Measurements from ENCODE around the gene BHLHE40. TPM values are rescaled to one million over a fixed set of nuclear protein-coding genes. Genes with fewer than 3 reads are reported as not detected.

Gene BHLHE40
- polyA plus RNA-seq, 2 of the 4 experiments (the other 2 are of a cell fraction) = 102 to 160 TPM

- H3K27ac ChIP-seq = peak overlapping the region in 1 of 2 experiments; percentile 61; a peak in 3 of 6 replicates
- no peak for FAIRE-seq
- no peak overlapping the region for H3K4me3 ChIP-seq
- no peaks in the 10 kb centered on the region for H3K9me3 ChIP-seq
- no peak for DNase-seq (ENCODE audit: low read depth in 1 of 2, low spot score in 1 of 2)
- 75% methylated on average over 16 of the region's 16 CpGs for WGBS (ENCODE audit: missing lambda C conversion rate)
- ChIA-PET CTCF (interaction anchor here (1.3 to 2.0 kb wide), 2 partner anchors 9 to 16 kb away, joined by 4 to 8 read pairs; no protein-coding TSS in a partner anchor), POLR2A (no interaction called here)
- no peak for ATAC-seq
- H3K4me1 ChIP-seq = peaks cover 19% of the 10 kb centered on the region; the same call in 2 of the 3 replicates
- TF ChIP-seq FOXS1 (CRISPR knock-in tag; IDR thresholded peaks at IDR 0.05) (no peak), EHF (CRISPR knock-in tag; IDR thresholded peaks at IDR 0.05) (no peak), RNF2 (IDR thresholded peaks at IDR 0.05; ENCODE audit: borderline replicate concordance, low read depth) (no peak), ZSCAN20 (CRISPR knock-in tag; IDR thresholded peaks at IDR 0.05) (no peak), SMC3 (IDR thresholded peaks at IDR 0.05) (no peak)
- H3K4me2 ChIP-seq = no peak overlapping the region
Observed at GRCh38 chr3:5002174-5002870, 23.1 kb downstream of the BHLHE40 start.

DNA sequence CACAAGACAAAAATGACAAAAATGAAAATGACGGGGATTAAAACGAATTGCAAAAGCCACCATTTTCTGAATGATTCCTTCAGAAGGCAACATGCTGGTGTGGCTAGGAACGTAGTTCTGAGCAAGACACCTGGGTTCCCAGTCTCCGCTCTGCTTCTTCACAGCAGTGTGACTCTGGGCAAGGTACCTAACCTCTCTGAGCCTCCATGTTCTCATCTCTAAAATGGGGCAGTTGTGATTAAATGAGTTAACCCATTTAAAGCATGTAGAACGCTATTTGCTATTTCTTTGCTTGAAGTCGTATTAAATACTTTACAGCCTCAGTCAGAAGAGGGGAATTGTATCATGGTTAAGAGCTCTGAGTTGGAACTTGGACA, 23.6 kb downstream of the BHLHE40 start:
- 93% methylated on average over 6 of the region's 6 CpGs for WGBS (ENCODE audit: missing lambda C conversion rate)
- FAIRE-seq = no peak
- DNase-seq (ENCODE audit: low read depth in 1 of 2, low spot score in 1 of 2) = no peak
- TF ChIP-seq KDM1A (IDR thresholded peaks at IDR 0.05; ENCODE audit: low read depth) (peak; percentile 60; the same call in 1 of the 2 replicates), RCOR1 (IDR thresholded peaks at IDR 0.05; ENCODE audit: low read depth, low read length) (no peak)
- no peak for ATAC-seq
- no peak overlapping the region for H3K4me2 ChIP-seq
- H3K9me3 ChIP-seq = no peaks in the 10 kb centered on the region
- H3K4me1 ChIP-seq = peaks cover 19% of the 10 kb centered on the region; the same call in 2 of the 3 replicates
- ChIA-PET CTCF (interaction anchor here (1.3 to 2.0 kb wide), 2 partner anchors 8 to 15 kb away, joined by 4 to 8 read pairs; no protein-coding TSS in a partner anchor), POLR2A (no interaction called here)
- peak overlapping the region in 1 of 2 experiments; percentile 61; a peak in 3 of 6 replicates for H3K27ac ChIP-seq
- H3K4me3 ChIP-seq = no peak overlapping the region

GRCh38 chr3:5004319-5005152, 25.3 kb downstream of the BHLHE40 start:
- 88% methylated on average over 12 of the region's 12 CpGs for WGBS (ENCODE audit: missing lambda C conversion rate)
- POLR2A ChIA-PET = no interaction called here
- Histone ChIP-seq H3K4me1 (peaks cover 17% of the 10 kb centered on the region; the same call in 2 of the 3 replicates), H3K4me3 (no peak overlapping the region), H3K9me3 (no peaks in the 10 kb centered on the region), H3K4me2 (no peak overlapping the region), H3K27ac (peak overlapping the region; percentile 25 to 72; a peak in 4 of 6 replicates)
- no peak for FAIRE-seq
- TF ChIP-seq BHLHE40 (IDR thresholded peaks at IDR 0.05; ENCODE audit: low read depth, low read length) = no peak
- no peak for TF ChIP-seq TFCP2L1 (CRISPR knock-in tag; IDR thresholded peaks at IDR 0.05)
- no peak for TF ChIP-seq ZSCAN20 (CRISPR knock-in tag; IDR thresholded peaks at IDR 0.05)
- no peak for TF ChIP-seq HDAC2 (IDR thresholded peaks at IDR 0.05)
- TF ChIP-seq, protein P1, sequence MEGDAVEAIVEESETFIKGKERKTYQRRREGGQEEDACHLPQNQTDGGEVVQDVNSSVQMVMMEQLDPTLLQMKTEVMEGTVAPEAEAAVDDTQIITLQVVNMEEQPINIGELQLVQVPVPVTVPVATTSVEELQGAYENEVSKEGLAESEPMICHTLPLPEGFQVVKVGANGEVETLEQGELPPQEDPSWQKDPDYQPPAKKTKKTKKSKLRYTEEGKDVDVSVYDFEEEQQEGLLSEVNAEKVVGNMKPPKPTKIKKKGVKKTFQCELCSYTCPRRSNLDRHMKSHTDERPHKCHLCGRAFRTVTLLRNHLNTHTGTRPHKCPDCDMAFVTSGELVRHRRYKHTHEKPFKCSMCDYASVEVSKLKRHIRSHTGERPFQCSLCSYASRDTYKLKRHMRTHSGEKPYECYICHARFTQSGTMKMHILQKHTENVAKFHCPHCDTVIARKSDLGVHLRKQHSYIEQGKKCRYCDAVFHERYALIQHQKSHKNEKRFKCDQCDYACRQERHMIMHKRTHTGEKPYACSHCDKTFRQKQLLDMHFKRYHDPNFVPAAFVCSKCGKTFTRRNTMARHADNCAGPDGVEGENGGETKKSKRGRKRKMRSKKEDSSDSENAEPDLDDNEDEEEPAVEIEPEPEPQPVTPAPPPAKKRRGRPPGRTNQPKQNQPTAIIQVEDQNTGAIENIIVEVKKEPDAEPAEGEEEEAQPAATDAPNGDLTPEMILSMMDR (IDR thresholded peaks at IDR 0.05) = no peak
- TF ChIP-seq CBX8 (IDR thresholded peaks at IDR 0.05) = no peak
- no peak for TF ChIP-seq ESRRA (IDR thresholded peaks at IDR 0.05; ENCODE audit: borderline replicate concordance, low read length)
- no peak for TF ChIP-seq NFE2L2 (conservative IDR thresholded peaks at IDR 0.05; ENCODE audit: low read length)
- TF ChIP-seq RCOR1 (IDR thresholded peaks at IDR 0.05; ENCODE audit: low read depth, low read length) = no peak
- TF ChIP-seq NPAS2 (CRISPR knock-in tag; IDR thresholded peaks at IDR 0.05; ENCODE audit: borderline replicate concordance) = no peak
- TF ChIP-seq CBX2 (IDR thresholded peaks at IDR 0.05; ENCODE audit: borderline replicate concordance, low read depth) = no peak
- TF ChIP-seq ATOH8 (CRISPR knock-in tag; IDR thresholded peaks at IDR 0.05; ENCODE audit: low read depth) = no peak
- no peak for TF ChIP-seq JUN (IDR thresholded peaks at IDR 0.05)
- no peak for TF ChIP-seq SMC3 (IDR thresholded peaks at IDR 0.05)
- no peak for TF ChIP-seq CEBPB (IDR thresholded peaks at IDR 0.05)
- TF ChIP-seq, protein P2, sequence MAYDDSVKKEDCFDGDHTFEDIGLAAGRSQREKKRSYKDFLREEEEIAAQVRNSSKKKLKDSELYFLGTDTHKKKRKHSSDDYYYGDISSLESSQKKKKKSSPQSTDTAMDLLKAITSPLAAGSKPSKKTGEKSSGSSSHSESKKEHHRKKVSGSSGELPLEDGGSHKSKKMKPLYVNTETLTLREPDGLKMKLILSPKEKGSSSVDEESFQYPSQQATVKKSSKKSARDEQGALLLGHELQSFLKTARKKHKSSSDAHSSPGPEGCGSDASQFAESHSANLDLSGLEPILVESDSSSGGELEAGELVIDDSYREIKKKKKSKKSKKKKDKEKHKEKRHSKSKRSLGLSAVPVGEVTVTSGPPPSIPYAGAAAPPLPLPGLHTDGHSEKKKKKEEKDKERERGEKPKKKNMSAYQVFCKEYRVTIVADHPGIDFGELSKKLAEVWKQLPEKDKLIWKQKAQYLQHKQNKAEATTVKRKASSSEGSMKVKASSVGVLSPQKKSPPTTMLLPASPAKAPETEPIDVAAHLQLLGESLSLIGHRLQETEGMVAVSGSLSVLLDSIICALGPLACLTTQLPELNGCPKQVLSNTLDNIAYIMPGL (CRISPR knock-in tag; IDR thresholded peaks at IDR 0.05; ENCODE audit: borderline replicate concordance) = no peak
- TF ChIP-seq JUNB (IDR thresholded peaks at IDR 0.05) = no peak
- ATAC-seq = peak; percentile 9 to 21; a peak in 3 of 6 replicates
- CTCF ChIA-PET = interaction anchor here (1.1 to 2.4 kb wide), 5 partner anchors 10 to 293 kb away, joined by 3 to 8 read pairs (median 7); partner anchors contain the start of gene BHLHE40
- DNase-seq (ENCODE audit: low read depth in 1 of 2, low spot score in 1 of 2) = no peak
